GM18508 (cell line): ENCODE results near the gene MCM9.
A peak's percentile ranks its signal among the peaks of the same experiment; 100 is the strongest.
"Not testable (repeated sequence)": the region's sequence is repeated elsewhere in the genome, so short reads cannot be mapped to it uniquely, and the experiment has no call there.

Experiments used
- ATAC-seq: cut with Tn5 transposase; IDR thresholded peaks from one replicate; pipeline ENCODE4 v1.9.1; 2021; ENCODE audit warnings: moderate number of reproducible peaks; ENCODE audit not compliant: insufficient read depth, unreplicated experiment

The MCM9 gene

DNA sequence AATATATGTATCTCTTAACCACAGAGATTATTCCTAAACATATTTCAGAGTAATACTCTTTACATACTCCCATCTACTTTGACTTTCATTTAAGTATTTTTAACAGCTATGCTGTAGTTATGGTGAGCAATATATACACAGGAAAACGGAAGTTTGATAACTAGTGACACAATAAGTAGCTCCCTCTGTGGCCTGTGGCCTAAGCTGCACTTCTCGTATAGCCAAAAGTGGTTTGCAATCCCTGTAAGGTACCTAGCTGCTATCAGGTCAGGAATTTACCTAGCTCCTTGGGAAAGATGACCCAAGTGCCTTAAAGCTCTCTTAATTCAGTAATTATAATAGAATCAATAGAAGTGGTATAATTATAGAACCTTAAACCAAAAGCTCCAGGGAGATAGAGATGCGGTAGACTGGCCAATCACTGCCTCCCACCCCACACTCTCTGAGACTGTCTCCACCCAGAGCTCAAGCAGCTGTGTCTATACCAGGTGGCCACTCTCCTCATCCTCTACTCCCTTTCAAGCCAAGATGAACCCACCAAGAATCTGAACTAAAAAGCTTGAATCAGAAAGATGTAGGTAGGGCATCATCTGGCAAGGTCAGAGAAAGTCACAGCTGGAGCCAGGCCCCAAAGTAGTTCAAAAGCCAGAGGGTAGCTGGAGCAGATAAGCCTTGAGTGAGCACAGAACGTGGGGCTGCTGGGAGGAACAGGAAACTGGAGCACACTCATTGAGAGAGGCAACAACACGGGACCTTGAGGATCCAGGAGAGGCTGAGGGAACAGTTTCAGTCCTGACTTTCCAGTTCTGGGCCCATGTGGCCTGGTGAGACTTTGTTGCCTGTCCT is 125.9 kb downstream of the MCM9 start:
- peak; percentile 41 for ATAC-seq

DNA sequence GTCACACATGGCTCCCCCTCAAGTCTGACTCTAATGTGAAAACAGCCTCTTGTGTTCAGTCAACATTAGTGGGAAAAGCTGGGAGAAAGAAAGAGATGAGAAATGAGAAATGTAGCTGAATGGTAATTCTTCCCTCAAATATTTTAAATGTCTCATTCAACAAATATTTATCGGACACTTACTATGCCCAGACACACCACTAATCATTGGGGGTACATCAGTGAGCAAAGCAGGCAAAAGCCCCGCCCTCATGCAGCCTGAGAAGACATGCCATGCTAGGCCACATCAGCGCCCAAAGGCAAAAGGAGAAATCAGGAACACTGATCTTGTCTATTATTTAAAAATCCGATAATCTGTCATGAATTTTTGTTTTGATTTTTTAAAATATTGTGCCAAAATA is 130.9 kb downstream of the MCM9 start:
- ATAC-seq = no peak

- ATAC-seq = no peak
These were observed 133.7 kb downstream of the MCM9 start for GRCh38 chr6:118801257-118801656.

DNA sequence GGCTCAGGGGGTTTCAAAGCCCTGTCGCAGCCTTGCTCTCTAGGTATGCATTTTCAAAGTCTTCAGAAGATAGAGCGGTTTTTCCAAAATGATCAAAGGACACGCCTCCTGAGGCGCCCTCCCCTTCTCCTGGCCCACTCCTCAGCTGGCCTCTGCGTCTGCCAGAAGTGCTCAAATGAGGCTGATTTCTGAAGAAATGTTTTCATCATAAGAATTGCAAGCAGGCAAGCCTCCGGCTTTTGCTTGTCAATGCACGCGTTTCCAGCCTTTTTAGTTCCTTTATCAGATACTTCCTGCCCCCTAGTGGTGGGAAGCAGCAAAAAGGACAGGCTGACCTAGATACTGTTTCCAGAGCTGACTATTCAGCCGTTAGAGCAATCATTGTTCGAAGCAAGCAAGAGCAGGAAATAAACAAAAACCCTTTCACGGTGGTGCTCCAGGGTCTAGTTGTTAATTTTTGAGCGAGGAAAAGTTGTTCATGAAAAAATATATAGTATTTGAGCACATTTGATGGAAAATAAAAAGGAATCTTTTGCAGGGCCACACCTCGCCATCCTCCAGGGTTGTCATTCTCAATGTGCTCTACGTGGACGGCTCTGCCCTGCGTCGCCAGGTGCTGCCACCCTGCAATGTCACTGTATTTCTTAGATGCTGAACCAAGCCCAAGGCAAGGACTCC is 134.4 kb downstream of the MCM9 start:
- peak; percentile 76 for ATAC-seq

DNA sequence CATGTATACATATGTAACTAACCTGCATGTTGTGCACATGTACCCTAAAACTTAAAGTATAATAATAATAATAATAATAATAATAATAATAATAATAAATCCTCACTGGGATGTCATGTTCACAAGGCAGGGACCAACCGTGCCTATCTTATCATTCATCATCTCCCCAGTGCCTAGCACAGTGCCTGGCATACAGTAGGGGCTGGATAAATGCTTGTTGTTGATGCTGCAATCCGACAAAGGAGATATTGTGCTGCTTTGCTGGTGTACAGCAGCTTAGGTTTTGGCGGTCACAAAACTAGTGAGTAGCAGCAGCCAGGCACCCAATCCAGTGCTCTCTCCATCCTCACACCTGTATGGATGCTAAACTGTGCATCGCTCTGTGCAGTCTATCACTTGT is 135.1 kb downstream of the MCM9 start:
- ATAC-seq = no peak

GRCh38 chr6:118796548-118796947 is 138.4 kb downstream of the MCM9 start:
- not testable (repeated sequence) for ATAC-seq

DNA sequence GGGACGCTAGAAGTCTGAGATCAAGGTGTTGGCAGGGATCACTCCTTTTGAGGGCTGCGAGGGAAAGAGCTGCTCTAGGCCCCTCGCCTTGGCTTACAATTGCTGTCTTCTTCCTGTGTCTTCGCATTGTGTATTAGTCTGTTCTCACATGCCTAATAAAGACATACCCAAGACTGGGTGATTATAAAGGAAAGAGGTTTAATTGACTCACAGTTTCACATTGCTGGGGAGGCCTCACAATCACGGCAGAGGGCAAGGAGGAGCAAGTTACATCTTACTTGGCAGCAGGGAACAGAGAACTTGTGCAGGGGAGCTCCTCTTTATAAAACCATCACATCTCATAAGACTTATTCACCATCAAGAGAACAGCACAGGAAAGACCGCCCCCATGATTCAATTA is 143.5 kb downstream of the MCM9 start:
- ATAC-seq = no peak

DNA sequence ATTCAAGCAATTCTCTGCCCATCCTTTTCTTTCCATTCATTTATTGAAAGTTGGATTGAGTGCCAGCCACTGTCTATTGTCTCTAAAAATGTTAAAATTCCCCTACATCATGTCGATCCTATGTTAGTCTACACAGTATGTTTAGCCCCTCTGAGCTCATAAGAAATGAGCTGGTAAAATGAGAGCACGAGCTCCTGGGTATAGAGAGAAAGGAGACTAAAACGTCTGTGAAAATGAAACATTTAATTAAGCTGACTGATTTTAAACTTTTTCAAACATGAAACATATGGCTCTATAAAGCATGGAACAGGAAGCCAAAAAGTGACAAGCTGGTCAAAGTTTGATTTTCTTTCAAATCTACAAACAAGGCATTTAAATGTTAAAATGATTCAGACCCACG is 145.0 kb downstream of the MCM9 start:
- no peak for ATAC-seq

- no peak for ATAC-seq
These were observed 145.5 kb downstream of the MCM9 start for GRCh38 chr6:118789419-118789818.

DNA sequence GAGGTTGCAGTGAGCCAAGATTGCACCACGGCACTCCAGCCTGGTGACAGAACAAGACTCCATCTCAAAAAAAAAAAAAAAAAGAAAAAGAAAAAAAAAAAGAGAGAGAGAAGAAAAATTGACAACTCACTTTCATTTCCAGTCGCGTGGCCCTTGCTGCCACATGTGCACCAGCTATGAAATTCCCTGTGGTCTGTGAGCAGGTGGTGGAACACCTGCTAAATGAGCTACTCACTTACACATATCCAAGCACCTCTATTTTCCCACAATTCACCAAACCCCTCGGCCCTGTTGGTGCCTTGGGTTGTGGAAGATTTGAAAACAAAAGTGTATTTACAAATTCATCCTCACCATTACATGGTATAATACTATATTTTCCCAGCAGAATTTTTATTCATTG is 146.3 kb downstream of the MCM9 start:
- ATAC-seq = no peak

DNA sequence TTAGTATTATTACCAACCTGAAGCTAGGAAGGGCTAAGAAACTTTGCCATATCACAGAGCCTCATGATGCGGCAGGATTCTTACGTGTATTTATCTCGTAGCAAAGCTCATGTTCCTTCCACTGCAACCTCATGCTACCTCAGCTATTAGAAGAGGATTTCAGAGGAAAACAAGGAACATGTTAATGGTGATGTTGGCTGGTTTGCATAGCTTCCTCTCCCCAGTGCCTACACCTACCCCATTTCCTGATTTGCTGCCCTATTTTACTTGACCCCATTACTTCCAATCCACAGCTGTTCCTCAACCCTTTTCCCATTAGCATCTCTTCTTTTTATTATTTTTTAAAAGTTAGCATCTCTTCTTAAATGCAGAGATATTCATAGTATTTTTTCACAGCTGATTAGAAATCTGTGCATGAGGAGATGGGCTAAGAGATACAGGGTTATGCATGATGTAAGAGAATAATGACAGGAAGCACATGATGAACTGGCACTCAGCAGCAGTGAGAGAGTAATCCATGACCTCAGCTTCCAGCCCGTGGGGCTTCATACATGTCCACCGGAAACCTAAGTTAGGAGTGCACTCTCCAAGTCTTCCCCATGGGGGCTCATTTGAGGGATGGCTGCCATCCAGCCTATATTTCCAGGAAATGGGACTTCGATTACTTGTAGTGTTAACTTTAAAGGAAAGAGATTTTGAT is 147.1 kb downstream of the MCM9 start:
- ATAC-seq = no peak

- no peak for ATAC-seq
These were observed 148.1 kb downstream of the MCM9 start for GRCh38 chr6:118786596-118787453.

GRCh38 chr6:118785601-118786000 is 149.4 kb downstream of the MCM9 start:
- ATAC-seq = no peak

DNA sequence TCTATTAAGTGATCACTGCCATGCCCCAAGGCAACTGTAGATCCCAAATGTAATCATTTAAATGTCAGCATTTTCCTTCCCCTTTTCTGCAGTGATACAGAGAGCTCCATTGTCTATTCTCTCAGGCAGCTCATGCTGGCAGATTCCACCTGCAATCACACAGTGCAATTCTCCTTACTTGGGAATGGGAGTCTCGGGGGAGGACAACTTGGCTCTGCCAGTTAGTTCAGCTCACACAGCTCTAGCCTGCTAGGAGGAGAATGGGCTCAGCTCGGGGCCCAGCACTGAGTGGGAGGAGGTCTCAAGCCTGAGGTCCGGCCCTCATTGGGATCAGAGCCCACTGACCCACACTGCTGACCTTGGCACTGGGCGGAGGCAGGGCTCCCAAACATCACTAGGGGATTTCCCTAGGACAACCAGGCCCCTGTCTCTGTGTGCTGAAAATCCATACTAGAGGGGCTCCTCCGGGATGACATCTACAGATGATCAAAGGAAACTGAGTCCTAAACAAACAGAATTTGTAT is 150.3 kb downstream of the MCM9 start:
- no peak for ATAC-seq

GRCh38 chr6:118783931-118784550 is 150.9 kb downstream of the MCM9 start:
- no peak for ATAC-seq

- no peak for ATAC-seq
These were observed 152.3 kb downstream of the MCM9 start for GRCh38 chr6:118782651-118783050.

DNA sequence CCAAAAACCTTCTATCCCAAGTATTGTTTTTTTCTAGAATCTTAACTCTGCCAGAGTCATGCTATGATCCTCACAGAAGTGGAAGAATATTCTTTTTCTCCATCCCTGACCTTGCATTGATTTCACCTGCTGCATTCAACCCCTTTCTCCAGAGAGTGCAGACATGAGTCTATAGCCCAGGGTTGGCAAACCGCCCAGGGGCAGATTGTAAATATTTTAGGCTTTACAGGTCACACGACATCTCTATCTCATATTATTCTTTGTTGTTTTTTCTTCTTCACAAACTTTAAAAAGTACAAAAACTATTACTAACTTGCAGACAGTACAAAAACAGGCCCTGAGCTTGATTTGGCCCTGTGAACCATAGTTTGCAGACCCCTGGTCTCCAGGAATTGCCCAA is 153.1 kb downstream of the MCM9 start:
- no peak for ATAC-seq

DNA sequence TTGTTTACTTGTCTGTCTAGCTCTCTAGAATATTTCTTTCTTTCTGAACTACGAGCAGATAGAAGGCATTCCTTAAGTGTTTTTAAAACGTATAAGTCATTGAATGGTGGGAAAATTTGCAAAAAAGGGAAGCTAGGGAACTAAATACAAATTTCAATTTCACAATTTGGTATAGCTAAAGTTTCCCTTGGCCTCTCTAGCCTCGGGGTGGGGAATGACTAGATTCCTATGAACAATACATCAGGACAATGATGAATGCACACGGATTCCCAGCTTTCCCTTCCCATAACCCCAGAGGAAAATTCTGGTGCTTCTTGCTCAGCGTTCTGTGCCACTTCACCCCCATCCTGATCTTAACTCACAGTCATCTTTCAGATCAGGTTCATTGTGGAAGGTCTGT is 154.3 kb downstream of the MCM9 start:
- ATAC-seq = no peak
